GM18868 (cell line): ENCODE measurements around the gene MOCS1.

Source experiments
- ATAC-seq: cut with Tn5 transposase; IDR thresholded peaks from one replicate; pipeline ENCODE4 v1.9.1; 2021; ENCODE audit warnings: mild to moderate bottlenecking, moderate library complexity; ENCODE audit not compliant: unreplicated experiment

The MOCS1 gene

DNA sequence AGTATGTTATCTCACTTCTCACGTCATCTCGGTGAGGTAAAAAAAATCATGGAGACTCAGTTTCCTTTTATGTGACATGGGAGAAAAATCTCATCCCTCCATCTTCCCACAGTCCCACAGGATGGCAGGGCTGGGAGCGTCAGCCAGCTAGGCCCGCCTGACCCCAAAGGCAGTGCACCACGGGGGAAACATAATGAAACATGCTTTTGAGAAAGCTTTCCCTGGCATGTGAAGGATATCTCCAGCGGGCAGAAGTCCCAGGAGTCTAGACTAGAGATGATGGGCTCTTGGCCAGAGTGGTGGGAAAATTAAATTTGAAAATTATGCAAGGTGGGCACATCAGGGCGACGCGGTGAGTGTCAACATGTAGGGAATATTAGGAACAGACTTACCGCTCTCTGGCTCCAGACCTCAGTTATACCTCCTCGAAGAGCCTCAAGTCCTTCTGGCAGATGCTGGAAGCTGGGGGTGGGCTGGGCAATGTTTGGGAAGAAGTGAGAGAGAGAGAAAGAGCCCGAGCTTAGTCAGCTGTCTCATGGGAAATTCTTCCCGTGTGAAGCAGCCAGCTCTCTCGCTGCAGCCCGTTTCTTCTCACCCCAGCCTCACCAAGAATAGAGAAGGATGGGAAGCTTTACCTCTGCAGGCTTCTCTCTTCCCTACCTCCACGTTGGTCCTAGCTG is 52.3 kb downstream of the MOCS1 start:
- no peak for ATAC-seq

GRCh38 chr6:39880594-39880993 is 53.7 kb downstream of the MOCS1 start:
- no peak for ATAC-seq

DNA sequence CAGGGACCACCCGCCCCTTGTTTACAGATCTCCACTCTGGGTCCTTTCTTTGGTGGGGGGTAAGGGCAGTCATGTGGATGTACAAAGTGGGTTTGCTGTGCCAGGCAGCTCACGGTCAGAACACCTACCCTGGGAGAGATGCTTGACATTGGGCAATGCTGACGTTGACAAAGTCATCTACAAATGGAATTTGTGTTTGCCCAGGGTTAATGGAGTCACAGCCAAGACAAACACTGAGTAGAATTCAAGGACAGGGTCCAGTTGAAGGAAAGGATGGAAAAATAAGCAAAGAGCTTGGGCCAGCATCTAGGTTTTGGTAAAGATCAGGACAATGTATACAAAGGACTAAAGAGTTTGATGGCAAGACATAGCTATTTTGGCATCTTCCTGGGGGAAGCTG is 54.7 kb downstream of the MOCS1 start:
- ATAC-seq, result no peak

GRCh38 chr6:39876826-39877225 is 57.4 kb downstream of the MOCS1 start:
- ATAC-seq, result no peak

GRCh38 chr6:39876111-39876510 is 58.2 kb downstream of the MOCS1 start:
- no peak for ATAC-seq

- no peak for ATAC-seq
Observed at GRCh38 chr6:39873439-39873838, 60.8 kb downstream of the MOCS1 start.

DNA sequence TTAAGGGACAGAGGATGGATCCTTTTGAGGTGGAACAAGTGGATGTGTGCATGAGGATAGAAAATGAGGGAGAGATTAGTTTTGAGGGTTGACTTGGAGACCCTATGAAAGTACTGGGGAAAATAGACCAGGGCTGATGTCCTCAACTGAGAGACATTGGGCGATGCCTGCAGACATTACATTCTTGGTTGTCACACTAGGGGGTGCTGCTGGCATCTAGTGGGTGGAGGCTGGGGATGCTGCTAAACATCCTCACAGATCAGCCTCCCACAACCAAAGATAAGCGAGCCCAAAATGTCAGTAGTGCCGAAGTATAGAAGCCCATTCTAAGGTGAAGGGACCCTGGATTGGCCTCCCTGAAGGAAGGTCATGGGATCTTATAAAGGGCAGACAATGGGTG is 63.3 kb downstream of the MOCS1 start:
- no peak for ATAC-seq

- ATAC-seq, result no peak
Observed at GRCh38 chr6:39867592-39867991, 66.7 kb downstream of the MOCS1 start.

- no peak for ATAC-seq
Observed at GRCh38 chr6:39865011-39865888, 69.0 kb downstream of the MOCS1 start.

- ATAC-seq, result no peak
Observed at GRCh38 chr6:39861663-39862062, 72.6 kb downstream of the MOCS1 start.

GRCh38 chr6:39859025-39859424 is 75.2 kb downstream of the MOCS1 start:
- no peak for ATAC-seq

- ATAC-seq, result no peak
Observed at GRCh38 chr6:39855356-39855995, 78.8 kb downstream of the MOCS1 start.
